GM12873 (cell line): Measurements from ENCODE around the gene PRIMPOL.

Experiments used
- CTCF ChIP-seq: IDR thresholded peaks from 2 replicates; pipeline ENCODE4 v1.5.1; 2012; ENCODE audit warnings: low read depth, mild to moderate bottlenecking, moderate library complexity, low read length, control low read depth; ENCODE audit not compliant: insufficient read depth; ENCODE audit errors: missing control alignments

The PRIMPOL gene

GRCh38 chr4:184636897-184637296 is 12.6 kb upstream of the PRIMPOL start:
- no peak for TF ChIP-seq CTCF

- no peak for TF ChIP-seq CTCF
Measured at GRCh38 chr4:184641022-184641421, 8.5 kb upstream of the PRIMPOL start.

- TF ChIP-seq CTCF: no peak
Measured at GRCh38 chr4:184641451-184641850, 8.1 kb upstream of the PRIMPOL start.

- TF ChIP-seq CTCF: no peak
Measured at GRCh38 chr4:184643731-184644130, 5.8 kb upstream of the PRIMPOL start.

GRCh38 chr4:184644553-184645307 is 4.8 kb upstream of the PRIMPOL start:
- no peak for TF ChIP-seq CTCF

GRCh38 chr4:184645904-184646610 is 3.5 kb upstream of the PRIMPOL start:
- TF ChIP-seq CTCF: no peak

GRCh38 chr4:184647266-184648053 is 2.1 kb upstream of the PRIMPOL start:
- TF ChIP-seq CTCF: no peak
